Kidney glomerular epithelial cell (primary cell): ENCODE measurements around the gene RBL1.
A peak's percentile ranks its signal among the peaks of the same experiment; 100 is the strongest.
"Not testable (repeated sequence)": the region's sequence is repeated elsewhere in the genome, so short reads cannot be mapped to it uniquely, and the experiment has no call there.

ENCODE experiments used
- DNase-seq: peaks from one replicate; lab custom pipeline; 2025; lab: John Stamatoyannopoulos, UW

RBL1 gene

GRCh38 chr20:37095599-37096414 lies at the start of gene RBL1:
Gene RBL1 (minus strand): TSS chr20:37095997. CDS start chr20:37095928, 69 bp downstream.
- peak; percentile 76 for DNase-seq

DNA sequence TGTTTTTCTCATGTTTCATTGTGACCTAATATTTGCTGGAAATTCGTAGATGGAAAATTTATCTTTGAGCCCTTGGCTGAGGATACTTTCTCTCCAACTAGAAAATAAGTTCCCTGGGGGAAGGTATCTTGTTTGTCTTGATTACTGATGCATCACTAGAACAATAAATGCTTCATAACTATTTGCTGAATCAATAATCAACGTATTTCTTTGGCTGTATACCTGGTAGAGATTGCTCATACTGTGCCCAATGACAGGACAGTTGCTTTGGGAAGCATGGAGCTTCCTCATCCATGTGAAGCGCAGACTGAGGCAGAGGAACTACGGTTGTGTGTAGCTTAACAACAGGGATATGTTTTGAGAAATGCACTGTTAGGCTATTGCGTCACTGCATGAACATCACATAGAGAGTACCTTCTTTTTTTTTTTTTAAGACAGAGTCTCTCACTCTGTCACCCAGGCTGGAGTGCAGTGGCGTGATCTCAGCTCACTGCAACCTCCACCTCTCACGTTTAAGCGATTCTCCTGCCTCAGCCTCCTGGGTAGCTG lies 49.1 kb upstream of the RBL1 start:
- peak; percentile 37 for DNase-seq

- peak; percentile 38 for DNase-seq
Measured at GRCh38 chr20:37142708-37143107, 46.9 kb upstream of the RBL1 start.

GRCh38 chr20:37137547-37137946 lies 41.8 kb upstream of the RBL1 start:
- no peak for DNase-seq

DNA sequence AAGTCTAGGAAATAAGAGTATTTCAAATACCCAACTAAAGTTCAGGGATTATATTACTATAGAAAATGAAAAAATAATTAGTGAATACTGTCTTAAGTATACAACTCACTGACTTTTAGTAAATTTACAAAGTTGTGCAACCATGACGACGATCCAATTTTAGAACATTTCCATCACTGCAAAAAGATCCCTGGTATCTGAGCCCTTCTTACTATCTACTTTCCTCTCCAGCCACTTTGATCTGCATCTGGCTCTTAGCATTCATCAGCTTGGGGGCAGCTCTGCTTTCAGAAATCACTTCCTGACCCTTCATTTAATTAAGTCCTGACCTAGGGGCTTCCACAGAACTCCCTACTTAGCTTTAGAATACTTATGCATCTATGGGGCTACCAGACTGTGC lies 38.2 kb upstream of the RBL1 start:
- DNase-seq, result no peak

GRCh38 chr20:37131486-37131885 lies 35.7 kb upstream of the RBL1 start:
- no peak for DNase-seq

GRCh38 chr20:37128803-37129202 lies 33.0 kb upstream of the RBL1 start:
- DNase-seq, result no peak

GRCh38 chr20:37126290-37126689 lies 30.5 kb upstream of the RBL1 start:
- not testable (repeated sequence) for DNase-seq

GRCh38 chr20:37123441-37123840 lies 27.6 kb upstream of the RBL1 start:
- no peak for DNase-seq

DNA sequence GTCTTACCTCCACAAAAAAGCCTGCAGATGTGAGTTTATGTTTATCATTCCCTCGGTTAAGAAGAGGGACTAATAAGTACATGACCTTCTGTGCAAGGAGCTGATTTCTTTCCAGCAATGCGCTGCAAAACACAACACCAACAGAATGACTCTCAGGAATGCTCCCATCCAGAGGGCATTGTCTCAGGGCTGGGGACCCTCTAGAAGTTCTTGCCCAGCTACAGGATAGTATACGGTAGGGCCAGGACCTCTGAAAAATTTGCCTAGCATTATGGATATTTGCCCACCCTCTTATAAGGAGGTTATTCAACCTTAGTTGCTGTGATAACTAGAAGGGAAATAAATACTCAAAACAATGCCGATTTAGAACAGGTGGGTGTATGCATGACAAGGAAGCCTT lies 24.7 kb upstream of the RBL1 start:
- no peak for DNase-seq

DNA sequence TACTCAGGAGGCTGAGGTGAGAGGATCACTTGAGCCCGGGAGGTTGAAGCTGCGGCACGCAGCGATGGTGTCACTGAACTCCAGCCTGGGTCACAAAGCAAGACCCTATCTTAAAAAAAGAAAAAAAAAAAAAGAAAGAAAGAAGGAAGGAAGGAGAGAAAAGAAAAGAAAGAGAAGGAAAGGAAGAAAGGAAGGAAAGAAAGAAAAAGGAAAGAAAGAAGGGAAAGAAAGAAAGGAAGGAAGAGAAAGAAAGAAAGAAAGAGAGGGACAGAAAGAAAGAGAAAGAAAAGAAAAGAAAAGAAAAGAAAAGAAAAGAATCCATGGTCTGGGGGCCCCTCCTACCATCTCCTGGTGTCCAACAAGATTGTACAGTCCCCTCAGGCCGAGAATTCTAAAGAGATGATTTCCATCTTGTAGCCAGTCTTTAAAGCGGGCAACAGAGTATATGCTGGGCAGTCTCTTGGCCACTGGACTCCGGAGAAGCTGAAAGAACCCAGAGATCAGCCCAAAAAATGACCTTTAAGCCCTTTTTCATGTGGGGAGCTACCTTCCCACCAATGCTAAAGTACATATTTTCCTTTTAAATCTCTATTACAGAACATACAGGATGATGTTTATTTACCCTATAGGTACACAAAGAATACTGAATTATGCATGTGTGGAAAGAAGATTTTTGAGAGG lies 23.7 kb upstream of the RBL1 start:
- DNase-seq, result no peak

DNA sequence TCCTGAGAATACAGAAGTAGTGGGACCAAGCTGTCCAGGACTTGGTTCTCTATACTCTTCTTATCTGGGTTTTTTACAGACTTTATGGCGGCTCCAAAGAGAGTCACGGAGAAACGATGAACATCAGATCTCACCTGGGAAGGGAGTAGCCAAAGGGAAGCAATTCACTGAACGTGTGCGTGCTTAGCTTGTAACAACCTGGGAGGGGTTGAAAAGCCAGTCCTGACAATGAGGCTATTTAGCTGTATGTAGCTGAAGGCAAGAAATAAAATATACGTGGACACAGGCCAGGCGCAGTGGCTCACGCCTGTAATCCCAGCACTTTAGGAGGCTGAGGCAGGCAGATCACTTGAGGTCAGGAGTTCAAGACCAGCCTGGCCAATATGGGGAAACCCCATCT lies 18.2 kb upstream of the RBL1 start:
- no peak for DNase-seq

GRCh38 chr20:37111926-37112455 lies 16.2 kb upstream of the RBL1 start:
- no peak for DNase-seq

DNA sequence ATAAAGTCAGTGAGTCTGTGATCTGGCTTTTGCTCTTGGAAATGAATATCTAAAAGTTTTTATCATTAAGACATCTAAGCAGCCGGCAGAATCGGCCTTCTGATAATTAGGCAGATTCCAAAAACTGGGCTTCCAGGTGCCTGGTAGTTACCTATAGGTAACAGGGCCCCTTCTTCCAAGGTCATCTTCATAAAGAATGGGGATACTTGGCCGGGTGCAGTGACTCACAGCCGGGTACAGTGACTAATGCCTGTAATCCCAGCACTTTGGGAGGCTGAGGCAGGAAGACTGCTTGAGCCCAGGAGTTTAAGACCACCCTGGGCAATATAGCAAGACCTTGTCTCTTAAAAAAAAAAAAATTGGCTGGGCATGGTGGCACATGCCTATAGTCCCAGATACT lies 12.9 kb upstream of the RBL1 start:
- no peak for DNase-seq

- no peak for DNase-seq
Measured at GRCh38 chr20:37102571-37102970, 6.8 kb upstream of the RBL1 start.

GRCh38 chr20:37096415-37097041 lies 731 bp upstream of the RBL1 start:
- no peak for DNase-seq

GRCh38 chr20:37095108-37095598 lies 644 bp downstream of the RBL1 start:
- DNase-seq, result no peak

DNA sequence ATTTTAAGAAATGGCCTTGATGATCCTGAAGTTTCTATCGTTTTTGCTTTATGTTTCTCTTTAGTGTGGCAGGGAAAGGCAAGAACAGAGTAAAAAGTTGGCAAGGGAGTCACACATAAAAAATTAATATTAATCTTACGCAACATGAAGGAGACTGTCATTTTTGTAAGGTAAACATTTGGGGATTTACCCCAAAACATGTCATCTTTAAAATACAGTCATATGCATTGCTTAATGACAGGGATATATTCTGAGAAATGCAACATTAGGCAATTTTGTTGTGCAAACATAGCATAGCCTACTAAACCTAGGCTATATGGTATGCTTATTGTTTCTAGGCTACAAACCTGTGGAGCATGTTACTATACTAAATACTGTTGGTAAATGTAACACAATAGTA lies 5.4 kb downstream of the RBL1 start:
- DNase-seq, result no peak

- no peak for DNase-seq
Measured at GRCh38 chr20:37081717-37082289, 14.0 kb downstream of the RBL1 start.

- DNase-seq, result no peak
Measured at GRCh38 chr20:37077009-37077408, 18.8 kb downstream of the RBL1 start.

DNA sequence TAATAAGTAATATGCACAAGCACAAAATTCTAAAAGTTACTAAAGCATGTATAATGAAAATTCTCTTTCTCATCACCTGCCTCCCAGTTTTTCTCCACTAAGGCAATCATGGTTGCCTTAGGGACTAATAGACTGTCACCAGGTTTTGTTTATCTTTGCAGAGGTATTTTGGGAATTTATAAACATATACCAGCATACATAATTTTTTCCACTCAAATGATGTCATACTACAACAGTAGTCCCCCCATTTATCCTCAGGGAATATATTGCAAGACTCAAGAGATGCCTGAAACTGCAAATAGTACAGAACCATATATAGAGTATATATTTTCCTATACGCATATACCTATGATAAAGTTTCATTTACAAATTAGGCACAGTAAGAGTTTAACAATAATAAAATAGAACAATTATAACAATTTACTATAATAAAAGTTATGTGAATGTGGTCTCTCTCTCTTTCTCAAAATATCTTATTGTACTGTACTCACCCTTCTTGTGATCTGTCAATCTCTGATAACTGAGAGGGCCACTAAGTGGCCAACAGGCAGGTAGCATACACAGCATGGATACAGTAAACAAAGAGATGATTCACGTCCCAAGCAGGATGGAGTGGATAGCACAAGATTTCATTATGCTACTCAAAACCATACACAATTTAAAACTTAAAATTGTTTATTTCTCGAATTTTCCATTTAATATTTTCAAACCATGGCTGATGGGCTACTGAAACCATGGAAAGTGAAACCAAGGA lies 19.7 kb downstream of the RBL1 start:
- DNase-seq, result no peak
